GM21381 (cell line): ENCODE results near the gene CASZ1.

Experiments used
- ATAC-seq: cut with Tn5 transposase; IDR thresholded peaks from one replicate; pipeline ENCODE4 v1.9.1; 2021; ENCODE audit warnings: mild to moderate bottlenecking, moderate library complexity; ENCODE audit not compliant: unreplicated experiment

Gene CASZ1

GRCh38 chr1:10631121-10631810, 165.2 kb downstream of the CASZ1 start:
- no peak for ATAC-seq

- no peak for ATAC-seq
Measured at GRCh38 chr1:10630661-10631120, 165.8 kb downstream of the CASZ1 start.

GRCh38 chr1:10629816-10630571, 166.5 kb downstream of the CASZ1 start:
- no peak for ATAC-seq

- no peak for ATAC-seq
Measured at GRCh38 chr1:10629091-10629815, 167.2 kb downstream of the CASZ1 start.

GRCh38 chr1:10628685-10629084, 167.8 kb downstream of the CASZ1 start:
- ATAC-seq, result no peak

GRCh38 chr1:10626791-10627410, 169.5 kb downstream of the CASZ1 start:
- ATAC-seq, result no peak

- no peak for ATAC-seq
Measured at GRCh38 chr1:10626131-10626731, 170.2 kb downstream of the CASZ1 start.

GRCh38 chr1:10625554-10625953, 170.9 kb downstream of the CASZ1 start:
- ATAC-seq, result no peak

- no peak for ATAC-seq
Measured at GRCh38 chr1:10625076-10625475, 171.4 kb downstream of the CASZ1 start.

GRCh38 chr1:10624256-10625050, 172.0 kb downstream of the CASZ1 start:
- no peak for ATAC-seq

GRCh38 chr1:10623686-10624145, 172.7 kb downstream of the CASZ1 start:
- ATAC-seq, result no peak

GRCh38 chr1:10622910-10623685, 173.3 kb downstream of the CASZ1 start:
- no peak for ATAC-seq

- no peak for ATAC-seq
Measured at GRCh38 chr1:10621906-10622305, 174.5 kb downstream of the CASZ1 start.

GRCh38 chr1:10620776-10621175, 175.7 kb downstream of the CASZ1 start:
- no peak for ATAC-seq

- no peak for ATAC-seq
Measured at GRCh38 chr1:10617931-10618885, 178.2 kb downstream of the CASZ1 start.

GRCh38 chr1:10617318-10617717, 179.1 kb downstream of the CASZ1 start:
- ATAC-seq, result no peak

GRCh38 chr1:10616696-10617095, 179.8 kb downstream of the CASZ1 start:
- ATAC-seq, result no peak
